Left ventricle myocardium superior (tissue), 1 donor: Measurements from ENCODE around the gene PNO1. TPM values are rescaled to one million over a fixed set of nuclear protein-coding genes. Genes with fewer than 3 reads are reported as not detected.
"Not testable (repeated sequence)": the region's sequence is repeated elsewhere in the genome, so short reads cannot be mapped to it uniquely, and the experiment has no call there.

Source experiments
- ATAC-seq: fragments of 200-7000 bp; cut with Tn5 transposase; one replicate; pipeline ENCODE4 v1.9.1; 2020; ENCODE audit warnings: mild to moderate bottlenecking, moderate library complexity
- DNase-seq: peaks from one replicate; pipeline ENCODE4 v3.0.0-alpha.2; 2020
- intact Hi-C: fragments of 100-400 bp; cut with micrococcal nuclease; formaldehyde crosslinking; loops from one replicate; pipeline ENCODE4 v1.11.0; 2022
- total RNA-seq: library from RNA; stranded (reverse); fragmentation: NEBNext Ultra II Directional; extraction: Animal tissue kit (Norgen Biotek cat#: 25700); gene quantifications from one replicate; pipeline ENCODE4 v1.2.1, GENCODE V29; 2021
- donor health status: DM: no; HTN: yes; CAD: no; lungs with severe emphysema.

The PNO1 gene
- total RNA-seq, 1 donor from 2014 or later: 7.4 TPM

GRCh38 chr2:68152681-68153347, 4.9 kb upstream of the PNO1 start:
- DNase-seq (no peak), ATAC-seq (no peak)
- intact Hi-C loops: no loop called here

DNA sequence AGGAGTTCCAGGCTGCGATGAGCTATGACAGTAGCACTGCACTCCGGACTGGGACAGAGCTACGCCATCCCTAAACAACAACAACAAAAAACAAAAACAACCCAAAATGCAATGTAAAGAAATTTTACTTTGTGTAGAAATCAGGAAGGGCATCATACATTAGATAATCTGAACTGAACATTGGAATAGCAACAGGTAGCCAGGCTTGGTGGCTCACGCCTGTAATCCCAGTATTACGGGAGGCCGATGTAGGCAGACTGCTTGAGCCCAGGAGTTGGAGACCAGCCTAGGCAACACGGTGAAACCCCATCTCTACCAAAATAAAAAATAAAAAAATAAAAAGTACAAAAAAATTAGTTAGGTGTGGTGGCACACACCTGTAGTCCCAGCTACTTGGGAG, 2.1 kb upstream of the PNO1 start:
- intact Hi-C loops: no loop called here
- DNase-seq (no peak), ATAC-seq (no peak)

- intact Hi-C loops: no loop called here
- DNase-seq (no peak), ATAC-seq (no peak)
Observed at GRCh38 chr2:68156419-68156818, 1.3 kb upstream of the PNO1 start.

GRCh38 chr2:68157002-68157401, 686 bp upstream of the PNO1 start:
- DNase-seq: no peak
- intact Hi-C loops: no loop called here

DNA sequence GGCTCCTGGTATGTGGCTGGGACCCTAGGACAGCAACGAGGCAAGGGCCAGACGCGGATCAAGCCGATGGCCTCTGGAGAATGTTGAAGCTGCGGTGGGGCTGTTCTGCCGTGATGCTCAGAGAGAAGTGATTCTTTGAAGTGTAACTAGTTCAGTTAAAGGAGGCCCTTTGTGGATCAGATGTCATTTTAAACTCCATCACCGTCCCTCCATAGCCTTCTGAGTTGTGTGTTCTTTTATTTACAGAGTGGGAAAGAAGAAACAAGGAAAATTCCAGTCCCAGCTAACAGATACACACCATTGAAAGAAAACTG, 403 bp downstream of the PNO1 start:
- ATAC-seq (no peak), DNase-seq (no peak)
- intact Hi-C loops: no loop called here

More at GRCh38 chr2:68157002-68157401, 686 bp upstream of the PNO1 start:
- peak; percentile 64 for ATAC-seq

- ATAC-seq: no peak
- DNase-seq: no peak
- intact Hi-C loops: no loop called here
Observed at GRCh38 chr2:68163641-68164040, 6.0 kb downstream of the PNO1 start.

DNA sequence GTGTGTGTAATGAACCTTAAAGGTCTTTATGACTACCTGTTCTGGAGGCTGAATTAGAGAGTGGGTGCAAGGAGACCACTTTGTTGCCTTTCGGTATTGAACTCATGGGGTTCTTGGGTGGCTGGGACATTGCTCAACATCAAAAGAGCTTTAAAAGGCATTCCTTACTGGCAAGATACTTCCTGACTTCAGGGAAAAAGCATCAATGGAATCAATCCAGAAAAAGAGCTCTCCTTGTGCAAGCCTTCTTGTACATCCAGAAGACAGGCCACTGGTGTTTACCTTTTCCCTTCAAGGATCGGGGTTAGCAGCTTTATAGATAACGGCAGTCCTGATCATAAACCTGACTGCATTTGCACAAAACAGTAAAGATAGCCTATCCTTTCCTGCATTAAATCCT, 9.5 kb downstream of the PNO1 start:
- DNase-seq: no peak
- intact Hi-C loops: no loop called here
- ATAC-seq: no peak

GRCh38 chr2:68169308-68169707, 11.6 kb downstream of the PNO1 start:
- ATAC-seq: no peak
- intact Hi-C loops: no loop called here
- no peak for DNase-seq

- intact Hi-C loops: no loop called here
- ATAC-seq: no peak
- no peak for DNase-seq
Observed at GRCh38 chr2:68171146-68171545, 13.5 kb downstream of the PNO1 start.

DNA sequence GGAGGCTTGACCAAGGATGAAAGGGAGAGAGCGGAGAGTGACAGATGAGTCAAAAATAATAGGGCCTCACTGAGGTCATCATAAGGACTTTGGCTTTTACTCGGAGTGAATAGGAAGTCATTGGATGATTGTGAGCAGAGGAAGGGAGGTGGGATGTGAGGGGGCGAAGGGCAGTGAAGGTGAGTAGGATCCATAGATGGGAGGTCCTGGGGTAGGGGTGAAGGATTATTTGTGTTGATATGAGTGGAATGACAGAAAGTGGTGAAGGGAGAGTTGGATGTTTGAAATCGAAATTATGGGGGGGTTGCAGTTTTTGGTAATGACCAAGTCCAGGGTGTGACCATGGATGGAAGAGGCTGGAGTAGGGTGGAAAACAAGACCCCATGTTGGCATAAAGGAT, 14.0 kb downstream of the PNO1 start:
- ATAC-seq (no peak), DNase-seq (no peak)
- intact Hi-C loops: no loop called here

DNA sequence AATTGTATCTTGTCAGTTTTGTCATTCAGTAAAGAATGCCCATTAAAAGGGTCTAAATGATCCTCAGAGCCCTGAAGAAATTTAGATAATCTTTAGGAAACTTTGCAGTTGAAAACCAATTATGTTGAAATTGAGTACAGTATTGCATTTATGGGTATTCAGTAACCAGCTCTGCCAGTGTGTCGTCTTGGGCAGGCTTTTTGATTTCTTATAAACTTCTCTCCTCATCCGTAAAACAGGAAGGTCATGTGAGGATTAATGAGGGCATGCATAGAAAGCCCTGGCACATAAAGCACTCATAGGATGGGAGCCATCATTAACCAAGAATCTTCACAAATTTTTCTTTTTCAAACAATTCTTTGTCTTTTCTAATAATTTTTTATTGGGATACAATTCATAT, 14.8 kb downstream of the PNO1 start:
- ATAC-seq (no peak), DNase-seq (no peak)
- intact Hi-C loops: no loop called here

DNA sequence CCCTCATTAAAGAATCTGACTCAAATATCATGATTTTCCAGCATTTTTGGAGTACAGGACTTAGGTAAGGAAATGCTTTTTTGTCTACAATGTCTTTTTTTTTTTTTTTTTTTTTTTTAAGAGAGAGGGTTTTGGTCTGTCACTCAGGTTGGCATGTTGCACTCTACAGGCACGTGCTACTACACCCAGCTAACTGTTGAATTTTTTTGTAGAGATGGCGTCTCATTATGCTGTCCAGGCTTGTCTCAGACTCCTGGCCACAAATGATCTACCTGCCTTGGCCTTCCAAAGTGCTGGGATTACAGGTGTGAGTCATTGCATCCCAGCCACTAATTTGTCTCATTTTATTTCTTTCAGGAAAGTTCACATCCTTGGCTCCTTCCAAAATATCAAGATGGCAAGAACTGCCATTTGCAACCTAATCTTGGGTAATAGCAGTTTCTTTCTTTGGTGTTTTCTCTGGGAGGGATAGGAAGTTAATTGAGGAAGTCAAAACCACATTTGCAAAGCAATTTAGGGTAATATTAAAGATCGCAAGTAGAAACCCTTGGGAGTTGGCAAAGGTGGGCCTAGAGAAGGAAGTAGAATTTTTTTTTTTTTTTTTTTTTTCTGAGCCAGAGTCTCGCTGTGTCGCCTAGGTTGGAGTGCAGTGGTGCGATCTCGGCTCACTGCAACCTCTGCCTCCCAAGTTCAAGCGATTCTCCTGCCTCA, 15.5 kb downstream of the PNO1 start:
- ATAC-seq: no peak
- intact Hi-C loops: no loop called here
- DNase-seq: no peak

DNA sequence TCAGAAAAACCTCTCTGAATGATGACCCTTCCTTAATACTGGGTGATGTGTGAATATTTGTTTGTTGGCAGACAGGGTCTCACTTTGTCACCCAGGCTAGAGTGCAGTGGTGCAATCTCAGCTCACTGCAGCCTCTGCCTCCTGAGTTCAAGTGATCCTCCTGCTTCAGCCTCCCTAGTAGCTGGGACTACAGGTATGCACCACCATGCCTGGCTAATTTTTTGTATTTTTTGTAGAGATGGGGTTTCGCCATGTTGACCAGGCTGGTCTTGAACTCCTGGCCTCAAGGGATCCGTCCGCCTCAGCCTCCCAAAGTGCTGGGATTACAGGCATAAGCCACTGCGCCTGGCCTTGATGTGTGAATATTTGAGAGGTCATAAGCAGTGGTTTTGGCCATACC, 17.5 kb downstream of the PNO1 start:
- DNase-seq, intact Hi-C loops, ATAC-seq: not testable (repeated sequence)

DNA sequence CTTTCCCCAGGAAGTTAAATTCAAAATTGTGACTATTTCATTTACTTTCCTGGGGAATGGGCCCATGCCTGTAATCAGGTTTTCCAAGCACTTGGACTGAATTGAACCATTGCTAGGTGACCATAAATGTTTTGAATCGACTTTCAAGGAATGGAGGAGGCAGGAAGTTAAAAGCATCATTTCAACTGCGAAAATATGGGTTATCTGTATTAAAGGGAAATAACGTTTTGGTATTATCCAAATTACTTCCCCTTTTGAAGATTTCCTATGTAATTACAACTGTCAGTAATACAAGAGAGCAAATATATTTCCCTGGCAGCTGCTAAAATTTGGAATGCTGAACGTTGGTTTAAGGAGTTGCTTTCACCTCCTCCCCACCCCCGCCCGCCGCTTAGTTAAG, 19.0 kb downstream of the PNO1 start:
- DNase-seq (no peak), ATAC-seq (no peak)
- intact Hi-C loops: no loop called here

- DNase-seq (no peak), ATAC-seq (no peak)
- intact Hi-C loops: no loop called here
Observed at GRCh38 chr2:68177541-68177940, 19.9 kb downstream of the PNO1 start.

- DNase-seq (no peak), ATAC-seq (no peak)
- intact Hi-C loops: no loop called here
Observed at GRCh38 chr2:68178432-68178831, 20.7 kb downstream of the PNO1 start.

- ATAC-seq (no peak), DNase-seq (no peak)
- intact Hi-C loops: no loop called here
Observed at GRCh38 chr2:68178954-68179627, 21.4 kb downstream of the PNO1 start.

DNA sequence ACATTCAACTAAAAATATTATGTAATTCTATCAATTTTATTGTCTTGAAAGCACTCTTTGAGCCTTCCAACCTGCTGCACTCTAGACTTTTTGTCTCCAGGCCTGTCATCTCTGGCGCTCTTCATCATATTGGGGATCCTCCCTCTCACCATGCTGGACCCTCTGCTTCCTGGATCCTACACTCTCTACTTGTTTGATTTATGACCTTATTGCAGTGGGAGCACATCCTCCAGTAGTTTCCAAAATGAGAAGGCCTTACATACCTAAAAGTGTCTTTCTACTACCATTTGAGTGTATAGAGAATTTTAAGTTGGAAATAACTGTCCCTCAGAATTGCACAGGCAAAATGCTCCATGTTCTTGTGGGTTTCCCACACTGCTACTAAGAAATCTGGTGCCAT, 25.2 kb downstream of the PNO1 start:
- intact Hi-C loops: no loop called here
- ATAC-seq: no peak
- DNase-seq: no peak

- peak; percentile 42 for DNase-seq
- no peak for ATAC-seq
- intact Hi-C loops: no loop called here
Observed at GRCh38 chr2:68185541-68186164, 28.0 kb downstream of the PNO1 start.

DNA sequence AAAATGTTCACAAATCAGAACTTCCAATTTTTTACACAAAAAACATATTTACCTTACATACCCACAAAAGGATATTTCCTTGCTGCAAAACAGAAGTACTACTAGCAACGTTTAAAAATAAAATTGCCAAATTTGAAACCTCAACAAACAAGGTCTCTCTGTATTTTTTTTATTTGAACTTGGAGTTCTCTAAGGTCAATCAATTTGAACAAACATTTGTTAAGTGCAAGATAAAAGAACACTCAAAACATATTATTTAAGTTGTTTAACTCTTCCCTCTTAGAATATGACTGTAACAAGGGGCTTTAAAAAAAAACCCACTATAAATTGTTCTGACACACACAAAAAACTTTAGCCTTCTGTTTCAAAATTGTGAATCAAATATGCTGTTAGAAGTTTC, 29.6 kb downstream of the PNO1 start:
- ATAC-seq (no peak), DNase-seq (no peak)
- intact Hi-C loops: no loop called here
